Cardiac muscle cell (in vitro differentiated cells and primary cell): ENCODE data around the gene STXBP2. TPM values are rescaled to one million over a fixed set of nuclear protein-coding genes. Genes with fewer than 3 reads are reported as not detected.
A peak's percentile ranks its signal among the peaks of the same experiment; 100 is the strongest.

Experiments used
- DNase-seq, 2 donors: peaks; one replicate each; pipeline versions ENCODE4 v3.0.0 to v3.0.0-alpha.2; 2010 to 2017; ENCODE audit warnings: low read depth in 1 of 2, low spot score in 1 of 2
- H3K27ac ChIP-seq: fragments of 200-600 bp; sonication (generic); 2 replicates; pipeline ENCODE4 v1.5.1; 2016
- H3K27me3 ChIP-seq: fragments of 200-600 bp; sonication (generic); 2 replicates; pipeline ENCODE4 v1.6.0; 2016; ENCODE audit warnings: control low read depth
- H3K36me3 ChIP-seq: fragments of 200-600 bp; sonication (generic); 2 replicates; pipeline ENCODE4 v1.5.1; 2016; ENCODE audit warnings: control low read depth
- H3K4me1 ChIP-seq: fragments of 200-600 bp; sonication (generic); 2 replicates; pipeline ENCODE4 v1.8.1; 2017; ENCODE audit warnings: low read depth, mild to moderate bottlenecking, mixed run types
- H3K4me3 ChIP-seq: fragments of 200-600 bp; sonication (generic); 2 replicates; pipeline ENCODE4 v1.5.1; 2016; ENCODE audit warnings: mild to moderate bottlenecking
- H3K9me3 ChIP-seq: fragments of 200-600 bp; sonication (generic); 2 replicates; pipeline ENCODE4 v1.5.1; 2017; ENCODE audit warnings: low read depth, mild to moderate bottlenecking, control low read depth
- polyA plus RNA-seq: library from polyadenylated mRNA; unstranded; fragments of >200 nt; fragmentation: Nextera tagmentation; extraction: Ambion mirVana; gene quantifications from 2 replicates; pipeline ENCODE4 v1.2.1, GENCODE V29; 2016
- total RNA-seq: library from RNA; depleted of rRNA; stranded (reverse); fragments of >200 nt; gene quantifications from 2 replicates; pipeline ENCODE4 v1.2.3, GENCODE V29; 2016
- TF ChIP-seq, protein P1 (sequence below): IDR thresholded peaks from 2 replicates; pipeline ENCODE4 v1.5.1; 2012; ENCODE audit warnings: low read depth, mild to moderate bottlenecking, low read length

The STXBP2 gene
- total and polyA plus RNA-seq, 2 experiments from 2014 or later: 32.7 to 33.6 TPM

DNA sequence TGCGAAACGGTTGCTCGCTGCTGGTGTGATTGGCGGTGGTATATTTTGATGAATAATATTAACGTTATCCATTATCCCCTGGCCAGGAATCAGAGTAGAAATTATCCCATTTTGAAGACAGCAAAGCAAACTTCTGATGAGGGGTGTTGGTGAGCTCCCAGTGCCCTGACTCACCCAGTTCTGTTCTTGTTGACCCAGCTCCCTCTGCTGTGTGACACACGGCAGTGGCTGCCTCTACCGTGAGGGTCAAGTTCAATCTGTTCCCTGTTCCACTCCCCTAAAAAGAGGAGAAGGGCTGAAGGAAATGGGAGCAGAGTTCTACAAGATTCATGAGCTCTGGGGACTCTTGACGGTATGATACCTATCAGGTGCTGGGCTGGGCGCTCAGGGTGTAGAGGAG is 39.2 kb upstream of the STXBP2 start:
- no peaks in the 10 kb centered on the region for H3K36me3 ChIP-seq
- no peak for DNase-seq
- no peak overlapping the region for H3K4me3 ChIP-seq
- H3K27me3 ChIP-seq: peaks cover 20% of the 10 kb centered on the region
- H3K9me3 ChIP-seq: no peaks in the 10 kb centered on the region
- no peak overlapping the region for H3K27ac ChIP-seq
- no peaks in the 10 kb centered on the region for H3K4me1 ChIP-seq
- TF ChIP-seq, protein P1, sequence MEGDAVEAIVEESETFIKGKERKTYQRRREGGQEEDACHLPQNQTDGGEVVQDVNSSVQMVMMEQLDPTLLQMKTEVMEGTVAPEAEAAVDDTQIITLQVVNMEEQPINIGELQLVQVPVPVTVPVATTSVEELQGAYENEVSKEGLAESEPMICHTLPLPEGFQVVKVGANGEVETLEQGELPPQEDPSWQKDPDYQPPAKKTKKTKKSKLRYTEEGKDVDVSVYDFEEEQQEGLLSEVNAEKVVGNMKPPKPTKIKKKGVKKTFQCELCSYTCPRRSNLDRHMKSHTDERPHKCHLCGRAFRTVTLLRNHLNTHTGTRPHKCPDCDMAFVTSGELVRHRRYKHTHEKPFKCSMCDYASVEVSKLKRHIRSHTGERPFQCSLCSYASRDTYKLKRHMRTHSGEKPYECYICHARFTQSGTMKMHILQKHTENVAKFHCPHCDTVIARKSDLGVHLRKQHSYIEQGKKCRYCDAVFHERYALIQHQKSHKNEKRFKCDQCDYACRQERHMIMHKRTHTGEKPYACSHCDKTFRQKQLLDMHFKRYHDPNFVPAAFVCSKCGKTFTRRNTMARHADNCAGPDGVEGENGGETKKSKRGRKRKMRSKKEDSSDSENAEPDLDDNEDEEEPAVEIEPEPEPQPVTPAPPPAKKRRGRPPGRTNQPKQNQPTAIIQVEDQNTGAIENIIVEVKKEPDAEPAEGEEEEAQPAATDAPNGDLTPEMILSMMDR: no peak

DNA sequence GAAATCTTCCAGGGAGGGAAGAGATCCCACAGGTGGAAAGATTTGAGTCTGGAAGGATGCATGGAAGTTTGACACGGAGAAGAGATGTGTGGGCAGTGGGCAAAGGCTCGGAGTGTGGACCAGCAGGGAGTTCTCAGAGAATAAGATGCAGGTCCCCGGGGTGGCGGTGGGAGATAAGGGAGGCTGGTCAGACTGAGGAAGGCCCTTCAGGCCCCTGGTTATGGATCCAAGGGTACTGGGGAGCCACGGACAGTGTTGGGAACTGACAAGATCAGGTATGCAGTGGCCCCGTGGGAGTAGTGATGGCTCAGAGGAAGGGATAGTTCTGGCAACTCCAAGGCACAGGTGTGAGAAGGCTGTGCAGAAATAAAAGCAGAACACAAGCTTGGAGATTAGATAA is 38.7 kb upstream of the STXBP2 start:
- H3K9me3 ChIP-seq: no peaks in the 10 kb centered on the region
- H3K4me3 ChIP-seq: no peak overlapping the region
- H3K4me1 ChIP-seq: no peaks in the 10 kb centered on the region
- H3K27ac ChIP-seq: no peak overlapping the region
- TF ChIP-seq, protein P1: no peak
- peaks cover 20% of the 10 kb centered on the region for H3K27me3 ChIP-seq
- no peak for DNase-seq
- H3K36me3 ChIP-seq: no peaks in the 10 kb centered on the region

DNA sequence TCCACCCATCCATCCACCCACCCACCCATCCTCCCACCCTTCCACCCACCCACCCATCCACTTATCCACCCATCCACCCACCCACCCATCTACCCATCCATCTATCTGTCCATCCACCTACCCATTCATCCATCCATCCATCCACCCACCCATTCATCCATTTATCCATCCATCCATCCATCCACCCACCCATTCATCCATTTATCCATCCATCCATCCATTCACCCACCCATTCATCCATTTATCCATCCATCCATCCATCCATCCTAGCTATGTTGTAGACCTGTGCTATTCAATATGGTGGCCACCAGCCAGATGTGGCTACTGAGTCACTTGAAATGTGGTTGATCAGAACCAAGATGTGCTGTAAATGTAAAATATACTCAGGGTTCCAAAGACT is 36.2 kb upstream of the STXBP2 start:
- no peaks in the 10 kb centered on the region for H3K4me1 ChIP-seq
- H3K27ac ChIP-seq: no peak overlapping the region
- H3K27me3 ChIP-seq: peaks cover 20% of the 10 kb centered on the region
- no peak overlapping the region for H3K4me3 ChIP-seq
- H3K36me3 ChIP-seq: no peaks in the 10 kb centered on the region
- DNase-seq: no peak
- TF ChIP-seq, protein P1: no peak
- no peaks in the 10 kb centered on the region for H3K9me3 ChIP-seq

DNA sequence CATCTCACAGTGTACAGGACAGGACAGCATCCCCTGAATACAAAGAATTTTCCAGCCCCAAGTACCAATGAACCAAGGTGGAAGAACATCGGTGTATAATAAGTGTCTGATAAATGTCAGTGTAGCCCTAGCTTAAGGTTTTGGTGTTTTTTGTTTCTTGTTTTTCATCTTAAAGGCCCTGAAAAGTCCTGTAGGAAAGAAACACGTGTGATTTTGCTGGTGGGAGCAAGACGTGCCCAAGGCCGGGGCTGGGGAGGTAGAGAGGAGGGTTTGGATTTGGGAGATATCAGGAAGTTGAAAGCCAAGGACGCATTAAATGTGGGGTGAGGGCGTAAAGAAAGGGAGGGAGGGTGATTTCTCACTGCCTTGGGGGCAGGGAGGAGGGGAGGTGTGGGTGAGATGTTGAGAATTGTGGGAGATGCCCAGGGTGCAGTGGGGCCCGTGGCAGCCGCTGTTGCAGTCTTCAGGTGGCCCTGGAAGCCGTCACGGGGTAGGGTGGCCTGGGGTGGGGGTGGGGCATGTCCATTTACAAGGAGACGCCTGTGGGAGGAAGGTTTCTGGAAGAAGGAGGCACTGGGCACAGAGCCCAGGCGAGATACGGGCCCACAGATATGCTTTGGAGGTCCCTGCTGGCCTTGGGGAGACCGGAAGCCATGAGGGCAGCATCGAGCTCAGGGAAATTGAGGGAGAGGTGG is 34.5 kb upstream of the STXBP2 start:
- Histone ChIP-seq H3K27ac (no peak overlapping the region), H3K27me3 (peaks cover 7% of the 10 kb centered on the region), H3K36me3 (no peaks in the 10 kb centered on the region), H3K4me1 (no peaks in the 10 kb centered on the region), H3K4me3 (no peak overlapping the region), H3K9me3 (no peaks in the 10 kb centered on the region)
- TF ChIP-seq, protein P1: no peak
- peak in 1 of 2 donors; percentile 79 for DNase-seq

DNA sequence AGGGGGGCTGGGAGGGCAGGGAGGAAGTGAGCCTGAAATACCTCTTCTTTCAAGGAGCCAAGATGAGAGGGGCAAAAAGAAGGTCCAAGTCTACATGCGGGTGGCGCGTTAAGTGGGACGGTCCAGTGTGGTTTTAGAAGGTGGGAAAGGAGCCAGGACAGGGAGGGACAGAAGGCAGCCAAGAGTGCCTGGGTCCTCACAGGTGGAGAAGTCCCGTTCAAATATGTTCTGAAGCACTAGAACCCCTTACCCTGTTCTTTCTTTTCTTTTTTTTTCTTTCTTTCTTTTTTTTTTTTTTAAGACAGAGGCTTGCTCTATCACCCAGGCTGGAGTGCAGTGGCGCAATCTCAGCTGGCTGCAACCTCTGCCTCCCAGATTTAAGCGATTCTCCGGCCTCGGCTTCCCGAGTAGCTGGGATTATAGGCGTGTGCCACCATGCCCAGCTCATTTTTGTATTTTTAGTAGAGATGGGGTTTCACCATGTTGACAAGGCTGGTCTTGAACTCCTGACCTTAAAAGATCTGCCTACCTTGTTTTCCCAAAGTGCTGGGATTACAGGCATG is 33.9 kb upstream of the STXBP2 start:
- no peaks in the 10 kb centered on the region for H3K36me3 ChIP-seq
- no peaks in the 10 kb centered on the region for H3K9me3 ChIP-seq
- no peak overlapping the region for H3K27ac ChIP-seq
- H3K4me1 ChIP-seq: no peaks in the 10 kb centered on the region
- H3K4me3 ChIP-seq: no peak overlapping the region
- TF ChIP-seq, protein P1: no peak
- DNase-seq: peak in 1 of 2 donors; percentile 55
- H3K27me3 ChIP-seq: peaks cover under 1% of the 10 kb centered on the region
